ENCODE results near the gene ZBP1.

The ZBP1 gene

GRCh38 chr20:57568960-57569359 is 51.3 kb downstream of the ZBP1 start:
- DNase-seq = no peak

- no peak for DNase-seq
Measured at GRCh38 chr20:57568088-57568896, 51.9 kb downstream of the ZBP1 start.

DNA sequence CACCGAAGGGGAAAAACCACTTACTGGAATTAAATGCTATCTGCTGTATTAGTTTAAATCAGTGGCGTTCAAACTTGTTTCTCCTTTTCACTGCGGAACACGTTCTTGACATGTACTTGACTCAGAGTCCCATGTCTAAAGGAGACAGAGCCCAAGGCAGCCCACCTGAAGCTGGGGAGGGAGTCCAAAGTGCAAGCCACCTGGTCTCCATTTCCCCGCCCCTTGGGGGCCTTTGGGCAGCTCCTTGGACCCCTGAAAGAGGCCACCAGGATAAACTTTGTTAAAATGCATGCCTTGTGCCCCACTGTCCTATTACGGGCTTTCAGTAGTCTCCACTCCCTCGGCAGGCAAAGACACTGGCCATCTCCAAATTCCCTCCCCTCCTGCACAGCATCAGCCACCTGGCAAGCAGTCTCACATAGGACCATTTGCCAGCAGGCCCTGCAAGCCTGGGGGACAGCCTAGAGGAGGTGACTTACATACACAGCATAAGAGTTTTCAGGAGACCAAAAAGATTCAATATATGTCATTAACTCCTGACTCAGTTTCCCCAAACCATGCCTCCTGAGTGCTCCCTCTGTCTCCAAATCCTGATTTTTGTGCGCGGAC is 52.7 kb downstream of the ZBP1 start:
- no peak for DNase-seq

DNA sequence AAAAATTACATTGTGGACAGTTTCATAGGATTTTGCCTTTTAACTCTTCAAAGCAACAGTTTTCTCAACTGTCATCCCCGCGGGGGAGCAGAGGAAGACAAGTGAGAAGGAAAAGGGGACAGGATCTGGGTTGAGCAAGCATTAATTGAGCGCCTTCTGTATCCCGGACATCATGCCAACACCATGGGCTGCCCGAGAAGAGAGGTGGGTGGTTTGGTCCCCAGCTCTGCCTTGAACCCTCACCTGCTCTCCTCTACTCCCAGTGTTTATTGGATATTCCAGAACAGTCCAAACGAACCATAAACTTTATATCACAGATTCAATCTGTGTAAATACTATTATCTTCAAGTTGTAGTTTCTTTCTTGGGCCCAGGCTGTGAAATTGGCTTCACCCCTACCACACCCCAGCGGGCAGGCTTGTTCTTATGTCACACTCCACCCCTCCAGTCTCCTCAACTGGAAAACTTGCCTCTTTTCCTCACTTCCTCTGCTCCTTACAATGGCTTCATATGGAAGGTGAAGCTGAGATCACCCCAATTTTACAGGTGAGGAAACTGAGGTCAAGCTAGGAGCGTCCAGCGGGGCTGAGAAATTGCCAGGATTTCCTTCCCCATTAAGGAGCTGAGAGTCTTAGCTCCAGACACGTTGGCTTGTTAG is 53.3 kb downstream of the ZBP1 start:
- DNase-seq = no peak

- DNase-seq = no peak
Measured at GRCh38 chr20:57566399-57566798, 53.8 kb downstream of the ZBP1 start.

GRCh38 chr20:57564951-57565642 is 55.1 kb downstream of the ZBP1 start:
- DNase-seq = no peak

DNA sequence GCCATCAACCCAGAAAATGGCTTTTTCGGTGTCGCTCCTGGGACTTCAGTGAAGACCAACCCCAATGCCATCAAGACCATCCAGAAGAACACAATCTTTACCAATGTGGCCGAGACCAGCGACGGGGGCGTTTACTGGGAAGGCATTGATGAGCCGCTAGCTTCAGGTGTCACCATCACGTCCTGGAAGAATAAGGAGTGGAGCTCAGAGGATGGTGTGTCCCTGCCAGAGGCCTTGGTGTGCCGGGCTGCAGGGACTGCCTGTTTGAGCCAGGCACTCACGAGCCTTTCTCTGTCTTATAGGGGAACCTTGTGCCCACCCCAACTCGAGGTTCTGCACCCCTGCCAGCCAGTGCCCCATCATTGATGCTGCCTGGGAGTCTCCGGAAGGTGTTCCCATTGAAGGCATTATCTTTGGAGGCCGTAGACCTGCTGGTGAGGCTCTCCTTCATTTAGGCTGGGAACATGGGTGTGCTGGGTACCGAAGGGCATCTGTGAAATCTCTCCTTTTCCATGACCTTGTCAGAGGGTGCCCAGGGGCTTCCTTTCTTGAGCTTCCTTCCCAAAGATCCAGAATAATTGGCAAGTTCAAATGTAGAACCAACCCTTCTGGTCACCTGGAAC is 55.9 kb downstream of the ZBP1 start:
- DNase-seq = no peak

GRCh38 chr20:57563522-57563921 is 56.7 kb downstream of the ZBP1 start:
- no peak for DNase-seq

GRCh38 chr20:57562541-57563465 is 57.4 kb downstream of the ZBP1 start:
- no peak for DNase-seq

DNA sequence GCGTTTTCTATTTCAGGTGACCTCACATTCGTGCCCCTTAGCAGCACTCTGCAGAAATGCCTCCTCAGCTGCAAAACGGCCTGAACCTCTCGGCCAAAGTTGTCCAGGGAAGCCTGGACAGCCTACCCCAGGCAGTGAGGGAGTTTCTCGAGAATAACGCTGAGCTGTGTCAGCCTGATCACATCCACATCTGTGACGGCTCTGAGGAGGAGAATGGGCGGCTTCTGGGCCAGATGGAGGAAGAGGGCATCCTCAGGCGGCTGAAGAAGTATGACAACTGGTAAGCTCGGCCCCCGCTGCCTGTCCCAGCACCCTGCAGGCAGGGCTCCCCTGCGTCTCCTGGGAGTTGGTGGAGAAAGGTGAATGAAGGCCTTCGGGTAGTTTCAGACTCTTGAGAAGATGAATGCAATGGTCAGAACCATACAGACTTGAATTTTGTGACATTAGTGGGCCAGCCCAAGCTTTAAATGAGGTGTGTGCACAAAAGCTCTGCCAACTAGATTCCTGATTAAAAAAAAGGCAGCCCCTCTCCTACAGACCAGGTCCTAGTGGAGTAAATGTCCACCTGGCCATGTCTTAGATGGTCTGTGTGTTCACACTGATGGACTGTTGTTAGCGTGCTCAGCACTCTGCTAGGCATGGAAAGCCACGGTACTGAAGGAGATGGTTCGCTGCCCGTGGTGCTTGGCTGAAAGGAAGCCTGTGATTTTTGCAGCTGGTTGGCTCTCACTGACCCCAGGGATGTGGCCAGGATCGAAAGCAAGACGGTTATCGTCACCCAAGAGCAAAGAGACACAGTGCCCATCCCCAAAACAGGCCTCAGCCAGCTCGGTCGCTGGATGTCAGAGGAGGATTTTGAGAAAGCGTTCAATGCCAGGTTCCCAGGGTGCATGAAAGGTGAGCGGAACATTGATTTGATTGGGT is 58.6 kb downstream of the ZBP1 start:
- DNase-seq = no peak

GRCh38 chr20:57560554-57561355 is 59.5 kb downstream of the ZBP1 start, which contains the start of gene PCK1:
Gene PCK1 (plus strand): TSS chr20:57561110. CDS start chr20:57561412, 302 bp downstream.
- DNase-seq = no peak

DNA sequence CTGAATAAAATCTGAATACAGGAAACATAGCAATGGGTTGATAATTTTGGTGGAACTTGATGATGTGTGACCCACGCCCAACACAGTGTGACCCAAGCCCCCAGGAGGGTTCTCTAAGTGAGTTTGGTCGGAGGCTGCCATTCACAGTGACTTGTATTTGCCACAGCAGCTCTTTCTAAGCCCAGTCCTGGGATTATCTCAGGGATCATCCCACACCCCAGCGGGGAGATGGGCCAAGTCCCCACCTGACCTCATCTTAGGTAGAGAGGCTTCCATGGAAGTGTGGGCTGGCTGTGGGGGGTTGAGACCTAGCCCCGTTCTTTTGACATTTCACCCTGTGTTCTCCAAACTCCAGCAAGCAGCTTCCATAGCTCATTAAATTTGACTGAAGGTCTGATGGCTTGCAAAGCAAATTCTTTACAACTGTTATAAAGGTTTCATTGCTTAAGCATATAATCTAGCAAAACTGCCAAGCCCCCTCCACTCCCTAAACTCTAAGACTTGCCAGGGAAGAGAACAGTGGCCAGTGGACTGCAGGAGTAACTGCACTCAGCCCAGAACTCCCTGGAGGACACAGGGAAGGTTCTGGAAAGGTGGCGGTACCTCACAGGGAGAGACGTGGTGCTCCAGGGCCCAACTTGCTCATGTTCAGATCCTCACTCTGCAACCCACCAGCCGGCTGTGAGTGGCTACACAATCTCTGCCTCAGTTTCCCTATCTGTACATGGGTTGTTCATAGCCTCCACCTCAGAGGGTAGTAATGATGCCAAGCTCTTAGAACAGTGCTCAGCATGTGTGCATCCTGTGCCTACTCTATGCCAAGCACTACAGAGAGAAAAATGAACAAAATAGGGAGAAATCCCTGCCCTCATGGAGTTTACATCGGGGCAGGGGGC is 60.3 kb downstream of the ZBP1 start:
- no peak for DNase-seq

GRCh38 chr20:57559289-57559634 is 61.0 kb downstream of the ZBP1 start:
- no peak for DNase-seq

GRCh38 chr20:57558614-57559288 is 61.5 kb downstream of the ZBP1 start:
- no peak for DNase-seq

- DNase-seq = no peak
Measured at GRCh38 chr20:57557926-57558613, 62.2 kb downstream of the ZBP1 start.

DNA sequence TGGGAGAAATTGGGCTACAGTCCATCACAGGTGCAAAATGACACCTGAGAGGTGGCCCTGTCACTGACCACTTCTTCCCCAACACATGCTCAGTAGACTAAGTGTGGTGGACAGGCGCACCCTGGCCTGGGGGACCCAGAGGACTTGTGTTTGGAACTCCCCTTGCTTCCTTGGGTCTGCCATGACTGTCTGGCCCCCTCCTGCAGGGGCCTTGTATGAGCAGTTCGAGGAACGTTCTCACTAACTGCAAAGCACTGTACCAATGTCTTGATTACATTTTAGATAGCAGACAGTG is 63.3 kb downstream of the ZBP1 start:
- no peak for DNase-seq

DNA sequence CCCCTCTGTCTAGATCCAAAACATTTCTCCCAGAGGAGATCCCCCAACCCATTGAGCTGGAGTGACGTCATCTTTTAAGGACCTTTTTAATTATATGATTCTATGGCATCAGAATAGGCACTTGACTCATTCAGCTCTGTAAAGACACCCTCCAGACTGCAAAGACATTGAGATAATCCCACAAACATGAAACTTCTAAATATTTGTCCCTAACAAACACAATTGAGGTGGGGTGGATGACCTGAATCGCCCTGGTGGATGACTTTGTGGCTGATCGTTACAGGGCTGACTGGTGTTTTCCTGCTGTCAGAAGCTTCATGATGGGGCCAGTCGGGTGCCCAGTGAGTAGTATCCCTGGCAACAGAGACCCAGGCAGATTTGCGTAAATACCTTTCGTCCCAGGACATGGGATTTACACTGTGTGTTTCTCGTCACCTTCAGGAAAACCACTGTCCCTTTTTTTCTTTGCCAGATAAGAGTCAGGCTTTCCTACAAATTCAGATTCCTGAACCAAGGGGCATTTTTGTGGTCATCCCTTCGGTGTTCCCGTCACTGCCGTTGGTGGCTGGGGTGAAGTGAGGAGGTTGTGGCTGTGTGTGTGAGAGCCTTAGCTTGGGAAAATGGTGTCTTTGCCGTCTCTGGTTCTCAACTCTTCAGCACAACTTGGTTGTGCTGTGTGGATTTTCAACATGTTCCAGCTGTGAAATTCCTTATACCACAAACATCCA is 64.6 kb downstream of the ZBP1 start:
- DNase-seq = no peak
